B cell (primary cell): ENCODE results near the gene ELMO1.

ENCODE experiments used
- CTCF ChIP-seq: fragments of 200-600 bp; IDR thresholded peaks from one replicate; pipeline ENCODE4 v1.8.0; 2022; ENCODE audit warnings: antibody characterized with exemption, mild to moderate bottlenecking
- EZH2 ChIP-seq: IDR thresholded peaks from 2 replicates; pipeline ENCODE4 v1.6.1; 2012; ENCODE audit warnings: borderline replicate concordance, low read depth, mild to moderate bottlenecking, moderate library complexity, low read length; ENCODE audit not compliant: insufficient read depth, poor library complexity, severe bottlenecking

- no peak for TF ChIP-seq CTCF
- TF ChIP-seq EZH2 = no peak
These were observed 505.7 kb downstream of the ELMO1 start for GRCh38 chr7:36942955-36943354.
